Suprapubic skin (tissue), 4 donors: Measurements from ENCODE around the gene AIDA.

Experiments used
- CTCF ChIP-seq, 2 donors: fragments of 200-600 bp in 1 of 2; fragments of 450-650 bp in 1 of 2; sonication (generic) in 1 of 2; IDR thresholded peaks; one replicate each; pipeline ENCODE4 v1.5.1; 2016 to 2019; ENCODE audit warnings: antibody characterized with exemption in 2 of 2, mild to moderate bottlenecking in 1 of 2, moderate library complexity in 1 of 2
- EP300 ChIP-seq: sonication (generic); formaldehyde crosslinking; IDR thresholded peaks from one replicate; pipeline ENCODE4 v1.6.1; 2017; ENCODE audit warnings: antibody characterized with exemption
- POLR2A ChIP-seq, 2 donors: fragments of 450-650 bp; IDR thresholded peaks; one replicate each; pipeline ENCODE4 v1.6.1; 2017; ENCODE audit warnings: antibody characterized with exemption in 2 of 2, mild to moderate bottlenecking in 2 of 2, moderate library complexity in 2 of 2
- POLR2AphosphoS5 ChIP-seq, 3 donors: sonication (generic); formaldehyde crosslinking; IDR thresholded peaks; one replicate each; pipeline ENCODE4 v1.6.1; 2017; ENCODE audit warnings: antibody characterized with exemption in 3 of 3

- TF ChIP-seq EP300 = no peak
- TF ChIP-seq CTCF (IDR thresholded peaks at IDR 0.05) = no peak
- no peak for TF ChIP-seq POLR2A (IDR thresholded peaks at IDR 0.05)
- TF ChIP-seq POLR2AphosphoS5 (IDR thresholded peaks at IDR 0.05) = no peak
Observed at GRCh38 chr1:222644636-222644980, 67.7 kb downstream of the AIDA start.
